HT-29 (cell line): ENCODE measurements around the gene PYCR2. TPM values are rescaled to one million over a fixed set of nuclear protein-coding genes. Genes with fewer than 3 reads are reported as not detected.

Experiments used
- DNase-seq: peaks from one replicate; pipeline ENCODE4 v3.0.0-alpha.2; 2015; ENCODE audit warnings: low spot score
- small RNA-seq: library from RNA; depleted of rRNA; stranded (forward); fragments of <200 nt; gene quantifications from one replicate; pipeline ENCODE3, GENCODE V24; 2014
- total RNA-seq: library from RNA; depleted of rRNA; stranded (reverse); fragments of >200 nt; shearing (Covaris generic); gene quantifications from 2 replicates; pipeline ENCODE4 v1.2.3, GENCODE V29; 2014; rRNA removed

PYCR2 gene
- total RNA-seq, 1 experiment from 2014 or later, result 60.6 TPM

DNA sequence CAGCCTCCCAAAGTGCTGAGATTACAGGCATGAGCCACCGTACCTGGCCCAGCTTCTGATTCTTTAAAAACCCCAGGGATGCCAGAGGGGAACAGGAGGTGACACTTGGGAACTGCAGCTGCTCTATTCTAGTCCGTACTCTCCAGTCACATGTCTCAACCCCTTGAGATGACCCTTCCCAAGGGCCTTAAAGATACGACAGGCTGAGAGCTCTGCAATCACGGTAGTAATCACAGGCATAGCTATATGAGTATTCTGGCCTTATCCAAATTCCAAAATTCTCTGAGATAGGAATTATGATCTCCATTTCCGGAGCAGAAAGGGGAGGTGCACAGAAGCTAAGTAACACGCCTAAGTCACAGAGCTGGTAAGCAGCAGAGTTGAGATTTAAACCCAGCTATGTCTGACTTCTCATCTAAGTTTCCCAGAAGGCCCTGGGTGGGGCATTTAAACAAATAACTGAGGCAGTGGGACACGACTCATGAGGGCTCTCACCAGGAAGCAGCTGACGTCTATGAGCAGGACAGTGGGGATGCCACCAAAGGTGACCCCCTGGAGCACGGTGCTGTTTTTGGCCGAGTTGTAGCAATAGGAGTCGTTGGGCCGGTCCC, 47.0 kb downstream of the PYCR2 start:
- no peak for DNase-seq

DNA sequence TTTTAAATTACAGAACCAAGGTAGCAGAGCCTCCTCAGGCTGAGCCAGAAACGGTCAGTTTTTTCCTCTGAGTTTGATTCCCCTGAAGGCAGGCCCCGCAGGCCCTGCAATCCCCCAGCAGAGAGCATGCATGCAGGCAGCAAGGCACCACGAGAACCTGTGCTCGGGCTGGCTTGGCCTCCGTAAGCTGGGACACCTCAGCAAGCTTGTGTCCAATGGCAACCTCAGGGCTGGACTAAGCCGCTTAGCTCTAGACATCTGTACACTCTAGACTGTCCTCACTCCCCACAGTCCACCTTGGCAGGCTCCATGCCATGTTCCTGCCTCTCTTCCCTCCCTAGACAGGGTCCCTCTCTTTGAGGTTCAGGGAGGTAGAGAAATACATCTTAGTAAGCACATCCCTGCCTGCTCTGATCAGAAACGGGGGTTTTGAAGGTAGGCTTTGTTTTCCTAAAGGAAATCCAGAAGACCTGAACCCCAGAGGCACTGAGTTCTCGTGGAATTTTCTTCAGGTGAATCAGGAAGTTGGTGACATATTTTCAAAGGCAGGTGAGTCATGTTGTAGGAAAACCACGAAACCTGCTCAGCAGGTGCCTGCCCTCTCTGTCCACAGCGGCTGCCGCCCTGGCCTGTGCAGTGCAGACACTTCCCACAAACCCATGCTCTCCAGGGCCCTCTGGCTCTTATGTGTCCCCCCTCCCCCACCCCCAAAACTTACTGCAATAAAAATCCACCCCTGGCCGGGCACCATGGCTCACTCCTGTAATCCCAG, 48.8 kb downstream of the PYCR2 start:
- peak; percentile 94 for DNase-seq

DNA sequence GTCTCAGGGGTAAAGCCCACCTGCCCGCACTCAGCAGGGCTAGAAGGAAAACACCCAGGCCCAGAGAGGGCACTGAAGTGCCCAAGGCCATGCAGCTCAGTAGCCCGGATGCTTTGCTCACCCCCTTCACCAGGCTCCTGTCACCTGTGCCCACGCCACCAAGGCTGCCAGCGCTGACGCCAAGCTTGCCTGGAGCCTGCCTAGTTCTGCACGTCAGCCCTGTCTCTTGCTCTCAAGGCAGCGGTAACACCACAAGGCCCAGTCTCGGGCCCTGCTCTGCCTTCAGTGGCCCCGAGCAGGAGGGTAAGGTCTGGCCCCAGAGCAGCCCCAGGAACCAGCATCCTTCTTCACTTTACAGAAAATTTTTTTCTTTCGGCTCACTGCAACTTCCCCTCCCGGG, 49.6 kb downstream of the PYCR2 start:
- no peak for DNase-seq

DNA sequence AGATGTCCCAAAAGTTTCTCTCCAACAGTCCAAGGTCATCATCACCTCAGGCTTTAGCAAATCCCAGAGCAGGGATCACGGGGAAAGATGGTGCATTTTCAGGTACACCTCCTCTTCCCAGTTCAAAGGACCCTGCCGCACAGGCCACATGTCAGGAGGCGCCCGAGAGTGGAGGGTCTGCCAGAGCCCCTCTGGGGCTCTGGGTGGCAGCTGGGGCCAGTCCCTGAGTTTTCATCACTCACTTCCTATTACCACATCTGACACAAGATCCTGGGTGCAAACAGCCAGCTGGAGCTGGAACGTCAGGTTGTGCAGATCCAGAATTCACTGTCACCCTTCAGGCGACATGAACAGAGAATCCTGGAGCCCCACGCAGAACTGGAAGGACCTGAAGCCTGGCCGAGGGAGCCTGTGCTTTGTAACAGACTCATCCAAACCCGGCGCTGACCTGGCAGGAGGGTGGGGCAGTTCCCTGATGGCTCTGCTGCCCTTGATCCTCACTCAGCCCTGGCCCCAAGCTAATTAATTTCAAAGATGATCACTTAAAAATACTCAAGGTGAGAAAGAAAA, 50.7 kb downstream of the PYCR2 start:
- no peak for DNase-seq

DNA sequence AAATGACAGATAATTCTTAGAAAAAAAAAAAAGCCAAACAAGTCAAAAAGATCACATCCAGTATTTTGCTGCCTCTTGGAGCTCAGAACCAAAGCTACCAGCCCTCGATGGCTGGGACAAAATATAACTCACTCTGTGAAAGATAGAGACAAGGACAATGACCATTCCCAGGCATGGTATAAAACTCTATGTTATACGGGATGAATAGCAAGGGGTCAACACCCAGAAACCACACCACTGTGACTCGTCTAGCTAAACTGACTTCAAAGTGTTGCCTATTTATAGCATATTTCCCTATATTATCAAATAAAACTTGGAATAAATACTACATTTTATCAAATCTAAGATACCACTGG, 52.0 kb downstream of the PYCR2 start:
- DNase-seq, result no peak

DNA sequence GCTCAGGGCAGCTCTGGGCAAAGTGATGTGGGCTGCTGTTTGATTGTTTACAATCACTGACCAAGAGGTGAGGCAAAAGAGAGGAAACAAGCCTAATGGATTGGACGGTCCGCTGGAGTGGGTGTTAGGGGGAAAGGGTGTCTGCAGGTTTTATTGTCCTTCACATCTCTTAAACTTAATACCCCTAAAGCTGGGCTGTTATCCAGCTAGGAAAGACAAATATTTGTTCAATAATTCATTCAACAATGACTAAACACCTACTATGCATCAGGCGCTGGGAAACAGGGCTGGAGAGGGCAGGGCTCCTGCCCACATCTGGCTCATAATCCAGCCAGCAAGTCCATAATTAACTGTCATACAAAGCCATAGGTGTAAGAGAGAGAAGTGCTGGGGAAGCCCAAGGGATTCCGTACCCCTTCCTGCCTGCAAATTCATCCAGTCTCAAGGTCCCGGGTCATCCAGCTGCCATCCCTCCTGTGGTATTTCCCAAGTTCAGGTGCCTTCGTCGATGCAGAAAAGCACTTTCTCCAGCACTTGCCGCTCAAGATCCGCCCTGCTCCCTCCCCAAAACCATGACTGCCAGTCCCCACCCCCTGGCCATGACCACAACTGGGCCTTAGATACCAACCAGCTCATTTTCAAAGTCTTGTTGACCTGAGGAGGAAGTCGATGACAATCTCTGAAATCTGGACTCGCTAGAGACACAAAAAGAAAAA, 52.5 kb downstream of the PYCR2 start:
- peak; percentile 76 for DNase-seq

DNA sequence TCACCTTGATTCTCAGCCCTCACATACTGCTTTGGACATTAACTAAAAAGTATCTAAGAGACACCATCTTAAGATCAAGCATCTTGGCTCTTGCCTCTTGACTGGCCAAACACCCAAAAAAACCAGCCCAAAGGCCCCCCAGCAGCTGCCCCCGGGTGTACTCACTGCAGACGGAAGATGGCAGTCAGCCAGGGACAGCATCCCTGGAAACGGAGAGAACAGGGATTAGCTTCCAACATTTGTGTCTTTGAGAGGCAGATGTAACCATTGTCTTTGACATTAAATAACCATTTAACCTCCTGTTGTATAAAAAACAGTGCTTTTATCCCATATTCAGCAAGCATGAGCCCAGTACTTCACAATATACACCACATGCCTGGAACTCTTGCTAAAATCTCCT, 53.1 kb downstream of the PYCR2 start:
- DNase-seq, result no peak

Small RNAs within 50 kb of the gene (small RNA-seq; reads per million reads assigned to genes)
- gene AL117348.1 (not detected), gene NDUFA3P3 (not detected)

Other genes with a start within 250 kb of the PYCR2 start
- gene SRP9, start 146.4 kb downstream of the PYCR2 start, total RNA-seq, result 149 and 150 TPM in 2 replicates
- gene EPHX1, start 114.1 kb downstream of the PYCR2 start, total RNA-seq, result 54.2 and 64.2 TPM in 2 replicates
- 88.9 and 98.3 TPM in 2 replicates for gene TMEM63A, start 41.9 kb downstream of the PYCR2 start, total RNA-seq
- gene LEFTY1, start 35.1 kb downstream of the PYCR2 start, total RNA-seq, result 0.05 and 0.13 TPM in 2 replicates
- gene LEFTY2, start 17.0 kb upstream of the PYCR2 start, total RNA-seq, result not detected in 2 replicates
- 13.1 and 13.8 TPM in 2 replicates for gene SDE2, start 75.1 kb upstream of the PYCR2 start, total RNA-seq
- gene H3-3A, start 138.5 kb upstream of the PYCR2 start, total RNA-seq, result 275 and 298 TPM in 2 replicates